GF-D8 (cell line): Measurements from ENCODE around the gene HPS5.
"Not testable (repeated sequence)": the region's sequence is repeated elsewhere in the genome, so short reads cannot be mapped to it uniquely, and the experiment has no call there.

Experiments used
- DNase-seq: peaks from one replicate; lab custom pipeline; 2025; lab: John Stamatoyannopoulos, UW

The HPS5 gene

GRCh38 chr11:18269252-18269651, 52.7 kb downstream of the HPS5 start:
- DNase-seq = not testable (repeated sequence)

GRCh38 chr11:18267335-18268133, 54.4 kb downstream of the HPS5 start:
- not testable (repeated sequence) for DNase-seq

GRCh38 chr11:18265949-18266348, 56.0 kb downstream of the HPS5 start, which contains the start of gene SAA1:
SAA1 (plus strand) TSS chr11:18266264; CDS start chr11:18266888, 624 bp downstream.
- DNase-seq = no peak

DNA sequence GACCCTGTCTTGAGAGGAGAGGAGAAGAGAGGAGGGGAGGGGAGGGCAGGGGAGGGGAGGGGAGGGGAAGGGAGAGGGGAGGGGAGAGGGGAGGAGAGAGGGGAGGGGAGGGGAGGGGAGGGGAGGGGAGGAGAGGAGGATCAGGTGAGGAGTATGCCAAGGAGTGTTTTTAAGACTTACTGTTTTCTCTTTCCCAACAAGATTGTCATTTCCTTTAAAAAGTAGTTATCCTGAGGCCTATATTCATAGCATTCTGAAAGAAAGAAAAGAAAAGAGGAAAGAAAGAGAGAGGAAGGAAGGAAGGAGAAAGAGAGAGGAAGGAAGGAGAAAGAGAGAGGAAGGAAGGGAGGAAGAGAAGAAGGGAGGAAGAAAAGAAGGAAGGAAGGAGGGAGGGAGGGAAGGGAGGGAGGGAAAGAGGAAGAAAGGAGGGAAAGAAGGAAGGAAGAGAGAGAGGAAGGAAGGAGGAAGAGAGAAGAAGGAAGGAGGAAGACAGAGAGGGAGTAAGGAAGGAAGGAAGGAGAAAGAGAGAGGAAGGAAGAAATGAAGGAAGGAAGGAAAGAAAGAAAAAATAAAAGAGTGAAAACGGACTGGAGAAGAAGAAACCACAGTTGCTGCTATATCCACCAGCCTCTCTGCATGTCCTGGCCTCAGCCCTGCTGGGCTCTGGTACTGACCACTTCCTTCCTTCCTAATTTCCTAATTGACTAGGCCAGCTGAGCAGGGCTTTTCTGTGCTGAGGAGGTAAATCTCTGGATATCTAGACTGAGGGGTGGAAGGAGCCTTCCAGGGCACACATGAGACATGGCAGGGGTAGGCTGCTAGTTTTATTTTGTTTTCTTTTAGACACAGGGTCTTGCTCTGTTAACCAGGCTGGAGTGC, 57.0 kb downstream of the HPS5 start:
- DNase-seq = no peak

DNA sequence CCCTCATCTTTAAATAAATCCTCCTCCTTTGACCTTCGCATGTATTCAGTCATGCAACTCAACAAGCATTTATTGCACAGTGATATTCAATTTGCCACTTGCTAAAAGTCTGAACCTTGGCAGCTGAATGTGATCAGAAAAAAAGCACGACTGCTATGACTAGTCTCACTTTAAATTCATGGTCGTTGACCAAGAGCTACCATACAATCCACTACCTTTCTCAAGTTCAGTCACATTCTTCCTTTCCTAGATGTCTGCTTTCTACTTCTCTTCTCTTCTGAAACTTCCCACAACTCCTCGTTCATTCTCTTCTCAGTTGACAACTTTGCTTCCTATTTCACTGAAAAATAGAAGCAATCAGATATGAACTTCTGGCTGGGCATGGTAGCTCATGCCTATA, 57.9 kb downstream of the HPS5 start:
- no peak for DNase-seq

- DNase-seq = not testable (repeated sequence)
These were observed 59.1 kb downstream of the HPS5 start for GRCh38 chr11:18262681-18263350.

- no peak for DNase-seq
These were observed 60.2 kb downstream of the HPS5 start for GRCh38 chr11:18261721-18262120.

DNA sequence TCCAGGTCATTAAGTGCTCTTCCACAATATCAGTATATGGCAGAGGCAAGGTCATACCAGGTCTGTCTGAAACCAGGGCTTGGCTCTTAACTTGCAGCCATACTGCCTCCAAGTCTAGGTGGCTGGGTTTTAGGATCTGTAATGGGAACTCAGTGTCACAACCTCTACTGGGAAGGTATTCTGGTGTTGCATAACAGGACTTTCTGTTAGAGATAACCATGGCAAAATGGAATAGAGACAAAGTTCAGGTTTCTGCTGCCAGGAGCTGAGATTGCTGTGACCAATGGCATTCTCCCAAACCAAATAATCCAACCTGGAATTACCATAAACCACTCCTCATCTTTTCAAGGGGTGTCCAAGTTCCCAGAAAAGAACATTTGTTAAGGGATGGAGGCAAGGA, 62.7 kb downstream of the HPS5 start:
- DNase-seq = no peak

DNA sequence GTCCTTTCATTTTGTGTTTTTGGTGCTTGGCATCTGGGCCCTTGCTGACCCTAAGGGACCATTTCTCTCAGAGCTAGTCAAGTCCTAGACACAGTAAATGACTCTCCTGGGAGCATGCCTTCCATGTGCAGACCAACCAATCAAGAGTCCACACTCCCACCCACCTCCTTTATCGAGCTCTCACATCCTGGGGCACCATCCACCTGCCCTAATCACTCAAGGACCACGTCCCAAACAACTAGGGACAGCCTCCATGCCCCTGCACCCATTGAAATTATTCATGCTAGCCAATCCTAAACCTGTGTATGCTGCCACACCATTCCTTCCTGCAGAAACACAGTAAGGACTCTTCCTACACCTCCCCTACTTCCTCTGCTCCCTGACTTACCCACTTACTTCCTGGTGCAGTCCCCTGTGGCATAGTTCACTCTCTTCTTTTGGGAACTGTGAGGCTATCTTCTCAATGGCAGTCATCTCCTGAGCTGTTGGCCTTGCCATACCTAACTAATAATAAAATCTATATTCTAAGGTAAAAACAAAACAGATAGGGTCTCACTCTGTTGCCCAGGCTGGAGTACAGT, 67.1 kb downstream of the HPS5 start:
- no peak for DNase-seq

DNA sequence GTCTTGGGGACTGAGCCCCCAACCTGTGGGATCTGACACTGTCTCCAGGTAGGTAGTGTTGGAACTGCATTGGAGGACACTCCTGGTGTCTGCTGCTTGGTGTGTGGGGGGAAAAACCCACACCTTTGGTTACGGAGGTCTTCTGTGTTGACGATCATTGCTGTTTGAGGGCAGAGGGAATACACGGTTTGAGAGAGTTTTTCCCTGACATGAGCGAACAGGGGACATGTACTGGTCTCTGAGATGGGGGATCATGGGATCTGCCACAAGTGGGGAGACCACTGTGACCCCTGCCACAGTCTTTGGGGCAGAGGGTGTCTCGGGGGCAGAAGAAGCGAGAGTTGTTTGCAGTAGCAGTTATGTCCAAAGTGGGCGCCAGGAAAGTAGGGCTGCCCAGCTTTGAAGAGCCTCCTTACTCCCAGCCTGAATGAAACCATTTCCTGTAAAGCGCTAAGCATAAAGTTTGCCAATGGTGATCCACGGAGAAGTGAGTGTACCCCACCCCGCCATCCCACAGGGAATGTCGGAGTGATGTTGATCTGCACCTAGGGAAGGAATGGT, 68.1 kb downstream of the HPS5 start:
- no peak for DNase-seq

DNA sequence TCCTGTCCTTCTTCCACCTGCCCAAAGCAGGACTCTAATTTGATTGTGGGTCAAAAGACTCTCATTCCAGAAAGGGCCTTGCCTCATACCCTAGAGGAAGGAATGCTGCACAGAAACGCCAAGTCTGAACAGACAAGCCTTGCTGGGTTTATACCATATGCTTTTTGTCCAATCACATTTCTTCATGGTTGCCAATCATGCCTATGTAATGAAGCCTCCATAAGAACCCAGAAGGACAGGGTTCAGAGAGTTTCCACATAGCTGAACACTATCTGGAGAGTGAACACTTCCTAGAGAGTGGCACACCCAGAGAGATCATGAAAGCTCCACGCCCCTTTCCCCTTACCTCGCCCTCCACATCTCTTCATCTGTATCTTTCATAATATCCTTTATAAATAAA, 68.7 kb downstream of the HPS5 start:
- DNase-seq = no peak

GRCh38 chr11:18248561-18248960, 73.4 kb downstream of the HPS5 start, which contains the start of gene SAA2:
SAA2 (minus strand) TSS chr11:18248668; CDS start chr11:18248011, 657 bp downstream.
- DNase-seq = no peak

DNA sequence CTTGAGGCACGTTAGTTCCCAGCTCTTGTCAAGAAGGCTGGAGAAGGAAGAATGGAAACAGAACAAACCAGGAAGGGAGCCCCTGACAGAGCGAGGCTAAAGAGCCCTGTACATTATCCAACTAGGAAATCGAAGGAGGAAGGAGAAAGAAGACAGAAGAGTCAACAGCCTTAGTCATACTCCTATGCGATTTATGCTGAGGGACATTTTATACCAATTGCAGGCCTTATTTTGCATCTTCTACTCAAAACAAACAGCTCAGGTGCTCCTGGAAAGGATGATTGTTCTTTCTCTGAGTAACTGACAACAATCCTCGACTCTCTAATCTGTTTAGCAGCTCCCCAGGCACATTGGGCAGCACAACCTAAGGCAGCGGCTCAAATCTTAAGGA, 74.8 kb downstream of the HPS5 start:
- not testable (repeated sequence) for DNase-seq

DNA sequence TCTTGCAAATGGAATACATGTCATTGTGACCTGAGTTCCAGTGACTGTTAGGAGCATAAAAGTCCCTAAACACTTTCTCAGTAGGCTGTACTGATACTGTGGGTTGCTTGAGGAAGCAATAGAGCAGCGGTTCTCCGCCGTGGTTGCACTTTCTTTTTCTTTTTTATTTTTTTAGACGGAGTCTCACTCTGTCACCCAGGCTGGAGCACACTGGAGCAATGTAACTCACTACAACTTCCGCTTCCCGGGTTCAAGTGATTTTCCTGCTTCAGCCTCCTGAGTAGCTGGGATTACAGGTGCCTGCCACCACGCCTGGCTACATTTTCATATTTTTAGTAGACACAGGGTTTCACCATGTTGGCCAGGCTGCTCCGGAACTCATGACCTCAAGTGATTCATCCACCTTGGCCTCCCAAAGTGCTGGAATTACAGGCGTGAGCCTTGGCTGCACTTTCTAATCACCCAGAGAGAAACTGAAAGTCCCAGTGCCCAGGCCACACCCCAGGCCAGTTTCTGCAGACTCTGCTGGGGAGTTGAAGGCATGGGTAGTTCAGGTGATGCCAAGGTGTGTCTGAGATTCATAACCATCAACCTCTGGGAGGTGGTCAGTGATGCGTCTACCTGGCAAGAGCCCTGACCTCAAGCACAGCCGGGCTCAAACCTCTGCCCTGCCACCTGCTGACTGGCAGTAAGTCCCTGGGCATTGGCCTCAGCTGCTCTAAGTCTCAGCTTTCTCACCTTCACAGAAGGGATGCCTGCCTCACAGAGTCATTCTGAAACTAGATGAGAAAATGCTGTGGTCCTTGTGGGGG, 75.4 kb downstream of the HPS5 start:
- not testable (repeated sequence) for DNase-seq

- no peak for DNase-seq
These were observed 76.5 kb downstream of the HPS5 start for GRCh38 chr11:18245396-18245795.

- no peak for DNase-seq
These were observed 78.1 kb downstream of the HPS5 start for GRCh38 chr11:18243783-18244362.

- no peak for DNase-seq
These were observed 82.3 kb downstream of the HPS5 start for GRCh38 chr11:18239655-18240054.

- no peak for DNase-seq
These were observed 85.1 kb downstream of the HPS5 start, which contains the start of gene SAA4 for GRCh38 chr11:18236664-18237356. SAA4 (minus strand) TSS chr11:18236802; CDS start chr11:18235926, 876 bp downstream.
